ENCODE data around the gene METTL3. TPM values are rescaled to one million over a fixed set of nuclear protein-coding genes. Genes with fewer than 3 reads are reported as not detected.
A peak's percentile ranks its signal among the peaks of the same experiment; 100 is the strongest.
"Not testable (repeated sequence)": the region's sequence is repeated elsewhere in the genome, so short reads cannot be mapped to it uniquely, and the experiment has no call there.

The METTL3 gene
- 10 to 100 TPM; 10.0 to 21.6 (median 18.0) TPM for polyA plus RNA-seq

DNA sequence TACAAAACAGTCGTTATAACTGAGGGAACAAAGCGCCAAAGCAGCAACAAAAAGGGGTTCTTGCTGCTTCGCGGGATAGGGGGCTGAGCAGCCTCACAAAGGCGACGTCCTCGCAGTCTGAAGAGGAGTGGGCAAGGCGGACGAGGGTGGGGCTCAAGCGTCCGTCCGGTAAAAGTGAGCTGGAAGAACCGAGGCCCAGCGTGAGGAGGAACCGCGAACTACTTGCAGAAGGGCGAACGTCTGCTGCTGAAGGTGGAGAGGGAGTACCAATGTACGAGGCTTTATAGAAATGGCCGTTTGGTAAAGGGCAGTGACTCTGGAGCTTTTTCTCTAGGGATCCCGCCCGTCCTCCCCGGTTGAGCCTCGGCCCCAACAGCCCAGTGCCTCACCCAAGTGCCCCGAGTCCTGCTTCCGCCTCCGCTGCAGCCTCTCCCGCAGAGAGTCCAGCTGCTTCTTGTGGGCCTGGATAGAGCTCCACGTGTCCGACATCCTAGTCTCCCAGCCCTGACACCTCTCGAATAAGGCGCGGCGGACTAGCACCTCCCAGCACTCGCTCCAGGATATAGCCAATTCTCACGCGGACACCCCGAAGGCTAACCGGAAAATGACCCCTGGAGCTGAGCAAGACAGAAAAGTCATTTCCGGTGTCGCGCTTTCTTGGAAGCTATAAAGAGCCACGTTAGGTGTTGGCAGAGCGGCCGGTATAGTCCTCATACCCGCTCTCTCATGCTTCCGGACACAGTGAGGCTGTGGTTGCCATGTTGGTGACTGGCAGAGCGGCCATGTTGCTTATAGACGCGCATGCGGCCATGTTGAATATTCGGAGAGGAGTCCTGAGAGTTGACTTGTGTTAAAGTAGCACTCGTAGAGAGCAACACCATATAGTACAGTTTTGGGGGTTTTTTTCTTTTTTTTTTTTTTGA lies at the start of gene METTL3:
Gene METTL3 (minus strand): TSS at position 606 of the 923 bp plus-strand sequence. CDS start 117 bp downstream, at position 489.
- Mint-ChIP-seq H3K27me3 (ENCODE audit: low read depth in 3 of 3) (peaks cover 0 to 4% (median 2%) of the 10 kb centered on the region in 3 donors), H3K9me3 (peaks cover 0 to 2% (median 0%) of the 10 kb centered on the region in 6 donors), H3K4me1 (peaks cover 38 to 51% of the 10 kb centered on the region in 2 donors), H3K27ac (peak within 1 kb of the TSS; percentile 97 to 99 (median 98)), H3K4me3 (peak within 1 kb of the TSS; percentile 99 to 100 (median 99)), H3K36me3 (peaks cover 0 to 3% (median 0%) of the 10 kb centered on the region in 3 donors)
- peak; percentile 90 to 91 (median 90) for DNase-seq

DNA sequence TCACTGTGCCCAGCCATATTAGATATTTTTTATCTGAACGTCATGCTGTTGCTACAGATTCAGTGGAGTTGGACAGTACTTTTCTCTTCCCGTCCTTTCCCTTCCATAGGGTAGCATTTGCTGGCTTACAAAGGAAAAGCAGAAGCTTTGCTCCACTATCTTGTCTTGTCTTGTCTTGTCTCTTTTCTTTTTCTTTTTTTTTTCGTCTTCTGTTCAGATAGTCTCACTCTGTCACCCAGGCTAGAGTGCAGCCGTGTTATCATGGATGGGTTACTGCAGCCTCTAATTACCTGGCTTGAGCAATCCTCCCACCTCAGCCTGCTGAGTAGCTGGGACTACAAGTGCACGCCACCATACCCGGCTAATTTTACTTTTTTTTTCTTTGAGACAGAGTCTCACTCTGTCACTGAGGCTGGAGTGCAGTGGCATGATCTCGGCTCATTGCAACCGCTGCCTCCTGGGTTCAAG lies 47.6 kb upstream of the METTL3 start:
- no peak overlapping the region for H3K27ac Mint-ChIP-seq

GRCh38 chr14:21557084-21557901 lies 46.2 kb upstream of the METTL3 start:
- Mint-ChIP-seq H3K4me3 (peak overlapping the region; percentile 22 to 73 (median 34)), H3K9me3 (no peaks in the 10 kb centered on the region), H3K36me3 (no peaks in the 10 kb centered on the region), H3K4me1 (peaks cover 4 to 9% of the 10 kb centered on the region in 2 donors), H3K27me3 (ENCODE audit: low read depth in 3 of 3) (peaks cover 2 to 3% (median 2%) of the 10 kb centered on the region in 3 donors), H3K27ac (peak overlapping the region in 5 of 6 donors; percentile 43 to 87 (median 50))
- DNase-seq: peak; percentile 60 to 70 (median 66)

More for the DNA sequence above, 47.6 kb upstream of the METTL3 start:
- no peak for DNase-seq
- Mint-ChIP-seq H3K36me3 (no peaks in the 10 kb centered on the region), H3K4me3 (no peak overlapping the region), H3K4me1 (peaks cover 4 to 9% of the 10 kb centered on the region in 2 donors), H3K27me3 (ENCODE audit: low read depth in 3 of 3) (peaks cover 0 to 3% (median 2%) of the 10 kb centered on the region in 3 donors), H3K9me3 (no peaks in the 10 kb centered on the region)

DNA sequence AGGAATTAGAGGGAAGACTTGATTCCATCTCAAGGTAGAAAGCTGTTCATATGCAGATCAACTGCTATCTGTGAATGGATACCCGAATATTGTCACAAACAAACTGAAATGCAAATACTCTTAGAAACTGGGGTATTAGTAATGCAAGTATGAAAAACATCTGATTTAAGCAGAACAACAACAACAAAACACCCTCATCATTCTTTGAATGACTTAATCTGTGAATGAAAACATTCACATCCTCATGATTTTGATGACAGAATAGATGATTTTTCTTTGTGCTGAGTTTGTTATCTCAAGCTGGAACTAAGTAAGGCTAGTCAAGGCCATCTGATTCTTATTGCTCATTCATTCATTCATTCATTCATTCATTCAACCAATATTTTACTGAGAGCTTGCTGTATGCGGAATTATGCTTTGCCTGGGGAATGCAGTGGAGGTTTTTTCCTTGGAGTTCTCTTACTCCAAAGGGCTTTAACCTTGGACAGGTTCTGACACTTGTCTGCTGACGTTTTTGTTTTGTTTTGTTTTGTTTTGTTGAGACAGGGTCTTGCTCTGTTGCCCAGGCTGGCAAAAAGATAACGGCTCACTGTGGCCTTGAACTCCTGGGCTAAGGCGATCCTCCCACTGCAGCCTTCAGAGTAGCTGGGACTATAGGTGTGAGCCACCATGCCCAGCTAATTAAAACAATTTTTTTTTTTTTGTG lies 45.4 kb upstream of the METTL3 start:
- no peaks in the 10 kb centered on the region for H3K9me3 Mint-ChIP-seq
- H3K4me3 Mint-ChIP-seq: no peak overlapping the region
- H3K4me1 Mint-ChIP-seq: peaks cover 4 to 9% of the 10 kb centered on the region in 2 donors
- H3K27ac Mint-ChIP-seq: no peak overlapping the region
- no peaks in the 10 kb centered on the region for H3K36me3 Mint-ChIP-seq
- no peak for DNase-seq
- peaks cover 2 to 3% (median 2%) of the 10 kb centered on the region in 3 donors for H3K27me3 Mint-ChIP-seq (ENCODE audit: low read depth in 3 of 3)

DNA sequence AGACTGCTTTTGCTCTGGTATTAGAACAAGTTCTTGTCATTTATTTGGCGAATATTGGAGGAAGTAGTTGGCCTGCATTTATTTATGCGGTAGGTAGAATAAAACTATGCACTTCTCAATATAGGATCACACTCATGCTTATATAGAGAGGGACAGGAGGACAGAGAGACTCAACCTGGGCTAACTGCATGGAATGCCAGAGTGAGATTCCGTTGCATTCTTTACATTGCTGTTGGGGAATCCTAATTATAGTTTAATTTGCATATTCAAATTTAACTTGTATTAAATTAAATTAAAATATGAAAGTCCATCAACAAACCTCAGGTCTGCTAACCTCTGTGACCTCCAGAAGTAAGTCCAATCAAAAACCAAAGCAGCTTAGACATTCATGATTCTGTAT lies 42.1 kb upstream of the METTL3 start:
- Mint-ChIP-seq H3K4me1 (peaks cover 4 to 9% of the 10 kb centered on the region in 2 donors), H3K27me3 (ENCODE audit: low read depth in 3 of 3) (peaks cover 2 to 3% (median 2%) of the 10 kb centered on the region in 3 donors), H3K27ac (no peak overlapping the region), H3K36me3 (no peaks in the 10 kb centered on the region), H3K9me3 (no peaks in the 10 kb centered on the region), H3K4me3 (no peak overlapping the region)
- no peak for DNase-seq

DNA sequence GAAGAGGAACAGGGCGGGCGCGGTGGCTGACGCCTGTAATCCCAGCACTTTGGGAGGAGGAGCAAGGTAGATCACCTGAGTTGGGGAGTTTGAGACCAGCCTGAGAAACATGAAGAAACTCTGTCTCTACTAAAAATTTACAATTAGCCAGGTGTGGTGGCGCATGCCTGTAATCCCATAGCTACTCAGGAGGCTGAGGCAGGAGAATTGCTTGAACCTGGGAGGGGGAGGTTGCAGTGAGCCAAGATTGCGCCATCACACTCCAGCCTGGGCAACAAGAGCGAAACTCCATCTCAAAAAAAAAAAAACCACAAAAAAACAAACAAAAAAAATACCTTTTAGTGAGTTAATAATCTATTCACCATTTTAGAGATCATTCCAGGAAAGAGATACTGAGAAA lies 33.4 kb upstream of the METTL3 start:
- H3K9me3 Mint-ChIP-seq; DNase-seq; H3K4me3 Mint-ChIP-seq; H3K27ac Mint-ChIP-seq; H3K4me1 Mint-ChIP-seq; H3K36me3 Mint-ChIP-seq; H3K27me3 Mint-ChIP-seq (ENCODE audit: low read depth in 3 of 3): not testable (repeated sequence)

DNA sequence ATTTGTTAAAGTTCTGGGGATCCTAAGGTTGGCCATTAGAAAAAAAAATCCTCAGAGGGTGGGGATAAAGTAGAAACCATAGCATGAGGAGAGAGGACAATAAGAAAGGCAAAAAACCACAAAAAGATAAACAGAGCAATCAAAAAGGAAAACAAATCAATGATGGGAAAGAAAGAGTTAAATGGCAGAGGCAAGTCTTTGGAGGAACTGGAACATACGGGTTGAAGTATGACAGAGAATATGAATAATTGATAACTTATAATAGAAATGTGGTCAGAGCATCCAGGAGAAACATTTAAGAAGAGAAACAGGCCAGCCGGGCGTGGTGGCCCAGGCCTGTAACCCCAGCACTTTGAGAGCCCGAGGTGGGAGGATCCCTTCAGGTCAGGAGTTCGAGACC lies 32.8 kb upstream of the METTL3 start:
- Mint-ChIP-seq H3K4me3 (no peak overlapping the region), H3K36me3 (no peaks in the 10 kb centered on the region), H3K27ac (no peak overlapping the region), H3K9me3 (no peaks in the 10 kb centered on the region), H3K4me1 (no peaks in the 10 kb centered on the region), H3K27me3 (ENCODE audit: low read depth in 3 of 3) (peaks cover 2 to 13% (median 3%) of the 10 kb centered on the region in 3 donors)
- DNase-seq: no peak

- H3K9me3 Mint-ChIP-seq: no peaks in the 10 kb centered on the region
- no peak overlapping the region for H3K4me3 Mint-ChIP-seq
- no peak for DNase-seq
- H3K4me1 Mint-ChIP-seq: no peaks in the 10 kb centered on the region
- no peak overlapping the region for H3K27ac Mint-ChIP-seq
- H3K36me3 Mint-ChIP-seq: no peaks in the 10 kb centered on the region
- H3K27me3 Mint-ChIP-seq (ENCODE audit: low read depth in 3 of 3): peaks cover 2 to 17% (median 3%) of the 10 kb centered on the region in 3 donors
Measured at GRCh38 chr14:21543521-21543960, 32.4 kb upstream of the METTL3 start.

DNA sequence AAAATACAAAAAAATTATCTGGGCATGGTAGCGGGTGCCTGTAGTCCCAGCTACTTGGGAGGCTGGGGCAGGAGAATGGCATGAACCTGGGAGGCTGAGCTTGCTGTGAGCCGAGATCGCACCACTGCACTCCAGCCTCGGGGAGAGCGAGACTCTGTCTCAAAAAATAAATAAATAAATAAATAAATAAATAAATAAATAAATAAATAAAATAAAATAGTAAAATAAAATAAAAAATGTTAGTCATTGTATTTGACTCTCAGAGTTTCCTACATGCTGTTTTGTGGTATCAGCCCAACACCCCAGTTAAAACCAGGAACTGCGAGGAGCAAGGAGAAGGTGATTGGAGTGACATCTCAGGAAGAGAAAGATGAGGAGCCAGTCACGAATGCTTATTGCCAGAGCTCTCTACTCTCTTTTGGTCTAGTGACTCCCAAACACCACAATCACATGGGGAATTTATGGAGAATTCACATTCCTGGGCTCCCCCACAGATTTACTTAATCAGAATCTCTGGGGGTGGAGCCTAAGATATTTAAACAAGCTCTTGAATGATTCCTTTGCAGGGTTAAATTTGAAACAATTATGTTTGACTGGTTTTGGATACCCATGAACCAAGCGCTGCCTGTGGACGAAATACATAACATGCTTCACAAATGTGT lies 30.4 kb upstream of the METTL3 start:
- no peak overlapping the region for H3K27ac Mint-ChIP-seq
- peaks cover 3 to 20% (median 5%) of the 10 kb centered on the region in 3 donors for H3K27me3 Mint-ChIP-seq (ENCODE audit: low read depth in 3 of 3)
- H3K4me3 Mint-ChIP-seq: no peak overlapping the region

GRCh38 chr14:21539189-21539940 lies 28.2 kb upstream of the METTL3 start:
- DNase-seq: no peak
- Mint-ChIP-seq H3K36me3 (peaks cover 0 to 4% (median 0%) of the 10 kb centered on the region in 3 donors), H3K27me3 (ENCODE audit: low read depth in 3 of 3) (peaks cover 7 to 25% (median 17%) of the 10 kb centered on the region in 3 donors), H3K27ac (no peak overlapping the region), H3K4me3 (no peak overlapping the region), H3K4me1 (peaks cover 0 to 14% of the 10 kb centered on the region in 2 donors), H3K9me3 (peaks cover 0 to 2% (median 0%) of the 10 kb centered on the region in 6 donors)

More for the DNA sequence above, 30.4 kb upstream of the METTL3 start:
- no peak for DNase-seq
- peaks cover 0 to 9% of the 10 kb centered on the region in 2 donors for H3K4me1 Mint-ChIP-seq
- peaks cover 0 to 2% (median 0%) of the 10 kb centered on the region in 6 donors for H3K9me3 Mint-ChIP-seq
- H3K36me3 Mint-ChIP-seq: peaks cover 0 to 4% (median 0%) of the 10 kb centered on the region in 3 donors

- H3K27ac Mint-ChIP-seq: peak overlapping the region in 1 of 6 donors; percentile 7
- DNase-seq: no peak
- H3K4me1 Mint-ChIP-seq: peaks cover 0 to 14% of the 10 kb centered on the region in 2 donors
- no peak overlapping the region for H3K4me3 Mint-ChIP-seq
- H3K27me3 Mint-ChIP-seq (ENCODE audit: low read depth in 3 of 3): peaks cover 4 to 22% (median 16%) of the 10 kb centered on the region in 3 donors
- peaks cover 0 to 4% (median 0%) of the 10 kb centered on the region in 6 donors for H3K9me3 Mint-ChIP-seq
- peaks cover 0 to 4% (median 0%) of the 10 kb centered on the region in 3 donors for H3K36me3 Mint-ChIP-seq
Measured at GRCh38 chr14:21537090-21537424, 25.9 kb upstream of the METTL3 start.

Data from immature natural killer cell (primary cell).